Activated naive CD4-positive, alpha-beta T cell treated with anti-CD3 and anti-CD28 coated beads, Interleukin-2, amount 10 ng/mL, durations not matched to agents 7 days and 5 days (primary cell): ENCODE data around the gene PLXNA2.

Source experiments
- CTCF ChIA-PET: fragments of 350-600 bp; sonication (Branson Sonifier 250); formaldehyde crosslinking; loops from one replicate; lab custom pipeline; 2021; ENCODE audit warnings: antibody characterized with exemption; lab: Charles Lee
- DNase-seq: peaks from one replicate; pipeline ENCODE4 v3.0.0-alpha.2; 2020
- H3K27ac Mint-ChIP-seq: one replicate; pipeline ENCODE4 v1.8.0; 2021; ENCODE audit warnings: mild to moderate bottlenecking, moderate library complexity, mixed read lengths
- H3K27me3 Mint-ChIP-seq: one replicate; pipeline ENCODE4 v1.8.0; 2021; ENCODE audit warnings: mild to moderate bottlenecking, mixed read lengths
- H3K36me3 Mint-ChIP-seq: one replicate; pipeline ENCODE4 v1.8.0; 2021; ENCODE audit warnings: mixed read lengths
- H3K4me1 Mint-ChIP-seq: one replicate; pipeline ENCODE4 v1.8.0; 2021; ENCODE audit warnings: mixed read lengths
- H3K4me3 Mint-ChIP-seq: one replicate; pipeline ENCODE4 v1.8.0; 2021; ENCODE audit warnings: mild to moderate bottlenecking, moderate library complexity, mixed read lengths
- H3K9me3 Mint-ChIP-seq: one replicate; pipeline ENCODE4 v1.8.0; 2021; ENCODE audit warnings: mixed read lengths

The PLXNA2 gene

GRCh38 chr1:208161005-208161404, 83.2 kb downstream of the PLXNA2 start:
- no peaks in the 10 kb centered on the region for H3K9me3 Mint-ChIP-seq
- no peak overlapping the region for H3K4me3 Mint-ChIP-seq
- H3K27me3 Mint-ChIP-seq: peaks cover 65% of the 10 kb centered on the region
- no peak overlapping the region for H3K27ac Mint-ChIP-seq
- no peak for DNase-seq
- CTCF ChIA-PET: interaction anchor here (1.5 kb wide), 1 partner anchor 30 kb away, joined by 3 read pairs; no protein-coding TSS in a partner anchor
- no peaks in the 10 kb centered on the region for H3K4me1 Mint-ChIP-seq
- no peaks in the 10 kb centered on the region for H3K36me3 Mint-ChIP-seq

- no peaks in the 10 kb centered on the region for H3K9me3 Mint-ChIP-seq
- CTCF ChIA-PET: interaction anchor here (1.5 kb wide), 1 partner anchor 29 kb away, joined by 3 read pairs; no protein-coding TSS in a partner anchor
- no peak overlapping the region for H3K4me3 Mint-ChIP-seq
- no peak for DNase-seq
- no peak overlapping the region for H3K27ac Mint-ChIP-seq
- H3K4me1 Mint-ChIP-seq: no peaks in the 10 kb centered on the region
- H3K27me3 Mint-ChIP-seq: peaks cover 58% of the 10 kb centered on the region
- H3K36me3 Mint-ChIP-seq: no peaks in the 10 kb centered on the region
Measured at GRCh38 chr1:208160259-208160819, 83.8 kb downstream of the PLXNA2 start.

DNA sequence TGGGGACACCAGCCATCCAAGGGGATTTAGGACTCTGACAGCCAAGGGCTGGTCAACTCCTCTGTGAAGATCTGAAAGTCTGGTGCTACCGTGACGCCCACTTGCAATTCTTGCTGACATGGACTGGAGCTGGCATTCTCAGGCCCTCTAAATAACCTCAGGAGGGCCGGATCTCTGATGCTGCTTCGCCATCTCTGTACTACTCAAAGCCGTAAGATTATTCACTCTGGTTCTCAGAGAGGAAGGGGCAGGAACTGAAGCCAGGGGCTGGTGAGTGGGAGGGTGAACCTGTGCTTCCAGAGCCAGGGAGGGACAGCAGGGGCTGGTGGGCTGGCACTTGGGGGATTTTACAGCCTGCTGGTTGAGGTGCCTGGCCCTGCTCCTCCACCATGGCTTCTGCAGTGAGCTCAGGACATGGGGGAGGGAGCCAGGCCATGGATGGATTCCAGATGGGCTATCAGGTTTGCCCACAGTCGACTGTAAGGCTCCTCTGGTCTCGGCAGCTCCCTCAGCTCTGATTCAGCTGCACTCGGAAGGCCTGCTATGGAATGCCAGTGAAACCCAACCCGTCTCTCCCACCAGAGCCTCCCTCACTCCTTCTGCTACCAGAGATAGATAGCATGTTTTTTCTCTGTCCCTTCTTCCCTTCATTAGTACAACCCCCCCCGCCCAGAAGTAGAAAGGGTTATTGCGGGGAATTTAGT, 84.5 kb downstream of the PLXNA2 start:
- Mint-ChIP-seq H3K9me3 (no peaks in the 10 kb centered on the region), H3K27me3 (peaks cover 55% of the 10 kb centered on the region), H3K27ac (no peak overlapping the region), H3K4me3 (no peak overlapping the region), H3K36me3 (no peaks in the 10 kb centered on the region), H3K4me1 (no peaks in the 10 kb centered on the region)
- CTCF ChIA-PET: no interaction called here
- DNase-seq: no peak

DNA sequence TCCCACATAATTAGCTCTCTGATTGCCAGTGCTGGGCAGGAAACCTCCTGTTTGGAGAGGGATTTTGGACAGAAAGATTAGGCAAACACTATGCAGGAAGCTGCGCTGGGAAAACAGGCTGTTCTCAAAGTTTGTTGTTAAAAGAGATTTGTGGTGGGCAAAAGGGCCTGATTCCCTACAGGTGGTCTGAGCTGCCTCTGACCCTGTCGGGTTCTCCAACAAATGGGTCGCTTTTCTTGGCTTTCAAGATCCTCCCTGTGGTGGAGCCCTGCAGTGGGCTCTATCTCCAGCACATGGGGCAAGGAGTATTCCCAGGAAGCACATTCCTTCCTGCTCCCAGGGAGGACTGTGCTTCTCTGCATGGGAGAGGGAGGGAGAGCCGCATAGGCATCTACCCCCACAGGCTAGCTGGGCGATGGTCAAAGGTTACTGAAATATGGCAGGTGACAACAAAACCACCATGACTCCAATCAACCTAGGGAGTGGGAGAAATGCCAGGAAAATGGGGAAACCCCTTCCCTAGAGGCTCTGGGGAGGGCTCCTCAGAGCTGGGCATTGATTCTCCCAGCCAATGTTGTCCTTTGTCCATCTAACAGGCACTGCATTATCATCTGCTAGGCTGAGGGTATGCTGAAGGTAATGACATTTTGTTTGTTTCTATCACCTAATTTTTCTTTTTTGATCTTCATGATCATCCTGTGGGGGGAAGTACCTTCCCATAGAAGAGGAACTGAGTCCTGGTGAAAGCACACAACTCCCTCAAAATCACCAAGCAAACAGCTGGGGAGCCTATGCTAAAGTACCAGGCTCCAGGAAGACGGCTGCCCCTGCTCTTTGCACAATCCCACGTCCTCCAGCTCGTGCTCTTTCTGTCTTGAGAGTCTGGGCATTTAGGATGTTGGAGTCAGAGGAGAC, 85.3 kb downstream of the PLXNA2 start:
- H3K27ac Mint-ChIP-seq: no peak overlapping the region
- H3K36me3 Mint-ChIP-seq: no peaks in the 10 kb centered on the region
- no peak for DNase-seq
- CTCF ChIA-PET: interaction anchor here (1.8 kb wide), 1 partner anchor 27 kb away, joined by 6 read pairs; no protein-coding TSS in a partner anchor
- no peaks in the 10 kb centered on the region for H3K4me1 Mint-ChIP-seq
- no peaks in the 10 kb centered on the region for H3K9me3 Mint-ChIP-seq
- H3K27me3 Mint-ChIP-seq: peaks cover 54% of the 10 kb centered on the region
- no peak overlapping the region for H3K4me3 Mint-ChIP-seq

DNA sequence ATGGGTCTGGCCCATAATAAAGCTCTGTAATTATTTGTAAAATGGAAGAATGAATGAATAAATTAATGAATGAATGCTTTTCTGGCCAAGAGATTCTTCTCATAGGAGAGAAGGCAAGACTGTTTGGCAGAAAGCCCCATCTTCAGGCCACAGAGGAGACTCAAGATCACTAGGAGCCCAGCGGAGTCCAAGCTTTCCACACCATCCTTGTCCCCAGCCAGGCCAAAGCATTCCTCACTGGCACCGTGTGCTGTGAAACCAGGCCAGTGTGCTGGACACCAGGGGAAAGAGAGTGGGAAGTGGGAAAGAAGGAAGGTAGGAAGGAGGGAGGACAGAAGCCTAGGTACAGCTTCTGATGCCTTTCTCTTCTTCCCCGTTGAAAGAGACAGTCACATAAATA, 86.4 kb downstream of the PLXNA2 start:
- H3K9me3 Mint-ChIP-seq: no peaks in the 10 kb centered on the region
- H3K4me1 Mint-ChIP-seq: no peaks in the 10 kb centered on the region
- no peak overlapping the region for H3K27ac Mint-ChIP-seq
- CTCF ChIA-PET: interaction anchor here (1.8 kb wide), 1 partner anchor 26 kb away, joined by 6 read pairs; no protein-coding TSS in a partner anchor
- DNase-seq: no peak
- H3K36me3 Mint-ChIP-seq: no peaks in the 10 kb centered on the region
- H3K27me3 Mint-ChIP-seq: peaks cover 46% of the 10 kb centered on the region
- no peak overlapping the region for H3K4me3 Mint-ChIP-seq

GRCh38 chr1:208156741-208157140, 87.4 kb downstream of the PLXNA2 start:
- Mint-ChIP-seq H3K27ac (no peak overlapping the region), H3K4me3 (no peak overlapping the region), H3K9me3 (no peaks in the 10 kb centered on the region), H3K4me1 (no peaks in the 10 kb centered on the region), H3K27me3 (peaks cover 41% of the 10 kb centered on the region), H3K36me3 (no peaks in the 10 kb centered on the region)
- DNase-seq: no peak
- CTCF ChIA-PET: no interaction called here

- no peaks in the 10 kb centered on the region for H3K36me3 Mint-ChIP-seq
- H3K27ac Mint-ChIP-seq: no peak overlapping the region
- CTCF ChIA-PET: no interaction called here
Measured at GRCh38 chr1:208156310-208156709, 87.9 kb downstream of the PLXNA2 start.

GRCh38 chr1:208154679-208155642, 89.2 kb downstream of the PLXNA2 start:
- Mint-ChIP-seq H3K4me1 (no peaks in the 10 kb centered on the region), H3K4me3 (no peak overlapping the region), H3K36me3 (no peaks in the 10 kb centered on the region), H3K27ac (no peak overlapping the region), H3K9me3 (no peaks in the 10 kb centered on the region), H3K27me3 (peaks cover 30% of the 10 kb centered on the region)
- no peak for DNase-seq
- CTCF ChIA-PET: no interaction called here

More at GRCh38 chr1:208156310-208156709, 87.9 kb downstream of the PLXNA2 start:
- DNase-seq: no peak
- Mint-ChIP-seq H3K4me3 (no peak overlapping the region), H3K4me1 (no peaks in the 10 kb centered on the region), H3K9me3 (no peaks in the 10 kb centered on the region), H3K27me3 (peaks cover 39% of the 10 kb centered on the region)

- H3K4me1 Mint-ChIP-seq: no peaks in the 10 kb centered on the region
- H3K36me3 Mint-ChIP-seq: no peaks in the 10 kb centered on the region
- DNase-seq: no peak
- H3K27me3 Mint-ChIP-seq: peaks cover 22% of the 10 kb centered on the region
- no peaks in the 10 kb centered on the region for H3K9me3 Mint-ChIP-seq
- CTCF ChIA-PET: no interaction called here
- H3K27ac Mint-ChIP-seq: no peak overlapping the region
- H3K4me3 Mint-ChIP-seq: no peak overlapping the region
Measured at GRCh38 chr1:208154040-208154439, 90.1 kb downstream of the PLXNA2 start.

DNA sequence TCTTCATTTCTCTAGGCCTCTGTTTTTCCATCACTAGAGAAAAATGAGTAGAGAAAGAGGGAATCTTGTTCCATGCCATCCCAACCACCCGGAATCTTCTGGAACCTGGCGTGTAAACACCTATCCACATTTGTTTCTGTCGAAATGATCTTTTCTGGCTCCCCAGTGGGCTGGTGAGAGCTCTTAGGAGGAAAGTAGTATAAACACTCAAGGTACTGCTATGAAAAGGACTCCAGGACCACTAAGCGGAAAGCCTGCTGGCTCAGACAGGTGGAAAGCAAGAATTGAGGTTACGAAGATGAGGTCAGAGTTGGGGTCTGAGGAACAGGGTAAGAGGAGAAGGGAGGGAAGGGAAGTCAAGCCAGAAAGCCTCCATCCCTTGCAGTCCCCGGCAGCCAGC, 90.8 kb downstream of the PLXNA2 start:
- no peaks in the 10 kb centered on the region for H3K36me3 Mint-ChIP-seq

DNA sequence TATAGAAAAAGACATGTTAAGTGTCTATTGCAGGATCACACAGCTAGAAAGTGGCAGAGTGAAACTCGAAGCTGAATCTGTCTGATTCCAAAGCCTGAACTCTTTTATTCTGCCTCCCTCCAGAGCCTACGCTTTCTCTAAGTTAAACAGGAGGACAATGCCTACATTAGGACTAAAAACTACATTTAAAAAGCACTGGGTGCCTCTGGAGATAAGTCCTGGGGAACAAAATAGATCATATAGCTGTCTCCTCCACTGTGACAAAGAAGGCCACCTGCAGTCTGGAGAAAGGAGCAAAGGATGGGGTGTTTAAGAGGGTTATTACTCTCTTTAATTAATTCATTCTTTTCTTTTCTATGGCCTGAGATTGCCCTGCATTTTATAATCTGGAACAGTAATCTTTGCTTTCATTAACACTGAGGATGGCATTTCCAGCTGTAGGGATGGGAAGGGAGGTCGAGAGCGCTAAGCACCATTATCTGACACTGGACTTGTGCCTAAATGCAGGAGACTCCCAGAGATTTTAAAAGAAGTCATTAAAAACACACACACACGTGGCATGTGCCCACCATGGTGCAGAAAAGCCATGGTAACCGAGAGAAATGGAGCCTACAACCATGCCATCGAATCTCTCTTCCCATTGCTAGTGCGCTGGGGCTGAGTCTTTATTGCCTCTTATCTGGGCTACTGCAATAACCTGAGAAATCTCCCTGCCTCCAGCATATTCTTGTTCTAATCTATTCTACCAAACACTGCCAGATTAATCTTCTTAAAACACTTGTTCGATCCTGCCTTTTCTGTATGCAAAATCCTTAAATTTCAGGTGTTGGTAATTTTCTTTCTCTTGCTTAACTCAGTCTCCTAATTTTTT, 92.2 kb downstream of the PLXNA2 start:
- no peak for DNase-seq
- H3K4me3 Mint-ChIP-seq: no peak overlapping the region
- no peaks in the 10 kb centered on the region for H3K36me3 Mint-ChIP-seq
- no peak overlapping the region for H3K27ac Mint-ChIP-seq
- no peaks in the 10 kb centered on the region for H3K9me3 Mint-ChIP-seq
- no peaks in the 10 kb centered on the region for H3K4me1 Mint-ChIP-seq
- H3K27me3 Mint-ChIP-seq: peaks cover 14% of the 10 kb centered on the region
- CTCF ChIA-PET: no interaction called here

More for the DNA sequence above, 90.8 kb downstream of the PLXNA2 start:
- no peak overlapping the region for H3K4me3 Mint-ChIP-seq
- no peak for DNase-seq
- peaks cover 22% of the 10 kb centered on the region for H3K27me3 Mint-ChIP-seq
- no peak overlapping the region for H3K27ac Mint-ChIP-seq
- no peaks in the 10 kb centered on the region for H3K4me1 Mint-ChIP-seq
- no peaks in the 10 kb centered on the region for H3K9me3 Mint-ChIP-seq
- CTCF ChIA-PET: no interaction called here

GRCh38 chr1:208150833-208151458, 93.2 kb downstream of the PLXNA2 start:
- CTCF ChIA-PET: no interaction called here
- Mint-ChIP-seq H3K9me3 (no peaks in the 10 kb centered on the region), H3K36me3 (no peaks in the 10 kb centered on the region), H3K27ac (no peak overlapping the region), H3K27me3 (peaks cover 19% of the 10 kb centered on the region), H3K4me3 (no peak overlapping the region), H3K4me1 (no peaks in the 10 kb centered on the region)
- no peak for DNase-seq
